ENCODE results near the gene IL21R.
A peak's percentile ranks its signal among the peaks of the same experiment; 100 is the strongest.

IL21R gene

DNA sequence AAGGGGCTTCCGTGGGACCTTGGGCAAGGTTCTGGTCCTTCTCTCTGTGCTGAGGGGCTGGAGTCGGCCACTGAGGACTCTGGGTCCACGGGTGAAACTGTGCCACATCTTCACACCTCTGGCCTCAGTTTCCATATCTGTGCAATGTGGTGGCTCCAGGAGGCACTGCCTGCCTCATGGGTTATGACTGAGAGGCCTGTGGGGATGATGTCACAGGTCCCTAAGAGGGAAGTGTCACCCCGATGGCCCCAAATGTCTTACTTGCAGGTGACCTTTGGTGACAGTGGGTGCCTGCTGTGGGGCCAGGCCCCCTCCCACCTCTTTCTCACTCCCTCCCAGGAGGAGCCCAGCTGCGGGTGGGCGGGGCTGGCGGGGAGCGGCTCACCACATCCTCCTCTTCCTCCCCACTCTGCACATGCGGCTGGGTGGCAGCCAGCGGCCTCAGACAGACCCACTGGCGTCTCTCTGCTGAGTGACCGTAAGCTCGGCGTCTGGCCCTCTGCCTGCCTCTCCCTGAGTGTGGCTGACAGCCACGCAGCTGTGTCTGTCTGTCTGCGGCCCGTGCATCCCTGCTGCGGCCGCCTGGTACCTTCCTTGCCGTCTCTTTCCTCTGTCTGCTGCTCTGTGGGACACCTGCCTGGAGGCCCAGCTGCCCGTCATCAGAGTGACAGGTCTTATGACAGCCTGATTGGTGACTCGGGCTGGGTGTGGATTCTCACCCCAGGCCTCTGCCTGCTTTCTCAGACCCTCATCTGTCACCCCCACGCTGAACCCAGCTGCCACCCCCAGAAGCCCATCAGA lies at the start of gene IL21R:
Gene IL21R, plus strand, starts transcription at position 407 of the 801 bp plus-strand sequence. CDS start 27,898 bp downstream, outside the sequence.
- peak; percentile 79 to 93 for DNase-seq (ENCODE audit: low read depth in 2 of 2)

DNA sequence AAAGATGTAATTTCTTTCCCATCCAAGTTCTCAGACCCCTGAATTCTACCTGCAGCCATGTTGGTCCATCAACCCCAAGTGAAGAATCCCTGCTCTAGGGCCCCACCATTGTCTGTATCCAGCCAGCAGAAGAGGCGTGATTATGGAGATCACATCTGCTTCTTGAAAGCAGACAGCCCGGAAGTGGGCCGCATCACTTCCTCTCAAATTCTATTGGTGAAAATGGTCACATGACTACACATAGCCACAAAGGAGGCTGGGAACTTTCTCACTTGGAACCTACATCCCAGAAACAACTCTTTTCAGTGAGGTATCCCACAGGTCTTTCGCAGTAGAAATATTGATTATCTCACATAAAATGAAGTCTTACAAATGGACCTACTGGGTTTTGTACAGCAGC lies 48.1 kb upstream of the IL21R start:
- DNase-seq (ENCODE audit: low read depth in 2 of 2) = no peak

DNA sequence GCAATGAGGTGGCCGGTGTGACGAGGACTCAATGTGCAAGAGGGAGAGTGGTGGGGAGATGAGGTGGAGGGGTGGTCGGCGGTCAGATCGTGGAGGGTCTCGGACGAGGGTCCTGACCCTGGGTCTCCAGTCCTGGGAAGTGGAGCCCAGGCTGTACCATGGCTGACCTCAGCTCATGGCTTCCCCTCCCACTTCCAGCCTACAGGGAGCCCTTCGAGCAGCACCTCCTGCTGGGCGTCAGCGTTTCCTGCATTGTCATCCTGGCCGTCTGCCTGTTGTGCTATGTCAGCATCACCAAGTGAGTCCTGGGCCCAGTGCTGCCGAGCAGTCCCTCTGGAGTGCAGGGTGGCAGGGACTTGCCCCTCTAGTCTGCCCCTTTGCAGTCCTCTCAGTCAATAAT lies 46.4 kb upstream of the IL21R start:
- DNase-seq (ENCODE audit: low read depth in 2 of 2) = no peak

DNA sequence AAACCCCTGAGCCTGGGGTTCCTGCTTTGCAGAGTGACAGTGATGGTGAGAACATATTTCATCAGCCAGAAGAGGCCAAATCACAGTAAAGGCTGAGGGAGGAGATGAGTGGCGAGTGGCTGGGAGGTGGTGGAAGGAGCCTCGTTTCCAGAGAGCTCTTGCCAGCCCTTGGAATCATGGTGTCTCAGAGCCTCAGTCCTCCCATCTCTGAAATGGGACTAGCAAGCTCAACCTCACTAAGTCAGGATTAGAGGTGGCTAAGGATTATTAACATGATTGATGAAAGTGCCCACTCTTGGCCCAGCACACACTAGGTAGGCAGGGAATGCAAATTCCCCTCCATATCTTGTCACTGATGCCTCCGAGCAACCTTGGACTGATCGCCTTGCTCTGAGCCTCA lies 45.2 kb upstream of the IL21R start:
- no peak for DNase-seq (ENCODE audit: low read depth in 2 of 2)

DNA sequence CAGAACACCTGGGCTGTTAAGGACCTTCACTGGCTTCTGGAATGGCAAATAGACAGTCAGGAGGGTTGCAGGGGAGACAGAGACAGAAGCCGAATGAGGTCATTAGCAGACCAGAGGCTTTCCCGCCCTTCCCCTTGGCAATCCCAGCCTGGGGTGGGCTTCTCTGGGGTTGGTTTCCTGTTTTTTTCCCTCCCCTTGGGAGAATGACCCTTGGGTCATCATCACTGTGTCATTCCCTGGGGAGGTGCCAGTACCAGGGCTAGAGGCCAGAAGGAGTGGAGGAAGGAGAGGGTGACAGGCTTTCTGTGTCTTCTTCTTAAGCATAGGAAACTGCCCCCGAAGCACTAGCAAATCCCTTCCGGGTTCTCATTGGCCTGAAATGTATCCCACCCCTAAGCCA lies 42.9 kb upstream of the IL21R start:
- no peak for DNase-seq (ENCODE audit: low read depth in 2 of 2)

DNA sequence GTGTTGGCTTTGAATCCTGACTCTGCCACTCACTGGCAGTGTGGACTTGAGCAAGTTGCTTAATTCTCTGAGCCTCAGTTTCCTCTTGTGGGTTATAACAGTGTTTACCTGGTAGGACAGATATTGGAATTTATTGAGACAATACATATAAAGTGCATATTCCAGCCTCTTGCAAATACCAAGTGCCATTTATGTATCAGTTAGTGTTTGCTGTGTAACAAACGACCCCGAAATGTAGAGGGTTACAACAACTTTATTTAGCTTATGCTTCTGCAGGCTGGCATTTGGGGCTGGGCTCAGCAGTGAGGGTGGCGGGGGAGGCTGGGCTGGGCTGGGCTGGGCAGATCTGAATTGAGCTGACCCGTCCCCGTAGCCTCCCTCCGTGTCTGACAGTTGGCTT lies 42.4 kb upstream of the IL21R start:
- no peak for DNase-seq (ENCODE audit: low read depth in 2 of 2)

DNA sequence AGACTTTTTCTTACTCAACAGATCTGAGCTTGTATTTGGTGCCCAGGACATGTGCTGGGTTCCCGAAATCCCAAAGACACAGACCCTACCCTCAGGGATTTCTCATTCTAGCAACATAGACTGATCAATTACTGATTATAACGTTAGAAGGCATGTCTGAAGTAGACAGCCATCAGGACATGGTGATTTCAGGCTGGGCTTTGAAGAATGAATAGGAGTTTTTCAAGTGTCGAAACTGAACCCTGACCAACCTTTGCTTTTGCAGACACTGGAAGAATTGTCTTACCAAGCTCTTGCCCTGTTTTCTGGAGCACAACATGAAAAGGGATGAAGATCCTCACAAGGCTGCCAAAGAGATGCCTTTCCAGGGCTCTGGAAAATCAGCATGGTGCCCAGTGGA lies 40.0 kb upstream of the IL21R start:
- no peak for DNase-seq (ENCODE audit: low read depth in 2 of 2)

DNA sequence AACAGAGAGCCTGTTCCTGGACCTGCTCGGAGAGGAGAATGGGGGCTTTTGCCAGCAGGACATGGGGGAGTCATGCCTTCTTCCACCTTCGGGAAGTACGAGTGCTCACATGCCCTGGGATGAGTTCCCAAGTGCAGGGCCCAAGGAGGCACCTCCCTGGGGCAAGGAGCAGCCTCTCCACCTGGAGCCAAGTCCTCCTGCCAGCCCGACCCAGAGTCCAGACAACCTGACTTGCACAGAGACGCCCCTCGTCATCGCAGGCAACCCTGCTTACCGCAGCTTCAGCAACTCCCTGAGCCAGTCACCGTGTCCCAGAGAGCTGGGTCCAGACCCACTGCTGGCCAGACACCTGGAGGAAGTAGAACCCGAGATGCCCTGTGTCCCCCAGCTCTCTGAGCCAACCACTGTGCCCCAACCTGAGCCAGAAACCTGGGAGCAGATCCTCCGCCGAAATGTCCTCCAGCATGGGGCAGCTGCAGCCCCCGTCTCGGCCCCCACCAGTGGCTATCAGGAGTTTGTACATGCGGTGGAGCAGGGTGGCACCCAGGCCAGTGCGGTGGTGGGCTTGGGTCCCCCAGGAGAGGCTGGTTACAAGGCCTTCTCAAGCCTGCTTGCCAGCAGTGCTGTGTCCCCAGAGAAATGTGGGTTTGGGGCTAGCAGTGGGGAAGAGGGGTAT lies 39.3 kb upstream of the IL21R start:
- no peak for DNase-seq (ENCODE audit: low read depth in 2 of 2)

DNA sequence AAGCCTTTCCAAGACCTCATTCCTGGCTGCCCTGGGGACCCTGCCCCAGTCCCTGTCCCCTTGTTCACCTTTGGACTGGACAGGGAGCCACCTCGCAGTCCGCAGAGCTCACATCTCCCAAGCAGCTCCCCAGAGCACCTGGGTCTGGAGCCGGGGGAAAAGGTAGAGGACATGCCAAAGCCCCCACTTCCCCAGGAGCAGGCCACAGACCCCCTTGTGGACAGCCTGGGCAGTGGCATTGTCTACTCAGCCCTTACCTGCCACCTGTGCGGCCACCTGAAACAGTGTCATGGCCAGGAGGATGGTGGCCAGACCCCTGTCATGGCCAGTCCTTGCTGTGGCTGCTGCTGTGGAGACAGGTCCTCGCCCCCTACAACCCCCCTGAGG lies 38.7 kb upstream of the IL21R start:
- no peak for DNase-seq (ENCODE audit: low read depth in 2 of 2)

DNA sequence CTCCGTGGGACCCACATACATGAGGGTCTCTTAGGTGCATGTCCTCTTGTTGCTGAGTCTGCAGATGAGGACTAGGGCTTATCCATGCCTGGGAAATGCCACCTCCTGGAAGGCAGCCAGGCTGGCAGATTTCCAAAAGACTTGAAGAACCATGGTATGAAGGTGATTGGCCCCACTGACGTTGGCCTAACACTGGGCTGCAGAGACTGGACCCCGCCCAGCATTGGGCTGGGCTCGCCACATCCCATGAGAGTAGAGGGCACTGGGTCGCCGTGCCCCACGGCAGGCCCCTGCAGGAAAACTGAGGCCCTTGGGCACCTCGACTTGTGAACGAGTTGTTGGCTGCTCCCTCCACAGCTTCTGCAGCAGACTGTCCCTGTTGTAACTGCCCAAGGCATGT lies 38.2 kb upstream of the IL21R start:
- no peak for DNase-seq (ENCODE audit: low read depth in 2 of 2)

DNA sequence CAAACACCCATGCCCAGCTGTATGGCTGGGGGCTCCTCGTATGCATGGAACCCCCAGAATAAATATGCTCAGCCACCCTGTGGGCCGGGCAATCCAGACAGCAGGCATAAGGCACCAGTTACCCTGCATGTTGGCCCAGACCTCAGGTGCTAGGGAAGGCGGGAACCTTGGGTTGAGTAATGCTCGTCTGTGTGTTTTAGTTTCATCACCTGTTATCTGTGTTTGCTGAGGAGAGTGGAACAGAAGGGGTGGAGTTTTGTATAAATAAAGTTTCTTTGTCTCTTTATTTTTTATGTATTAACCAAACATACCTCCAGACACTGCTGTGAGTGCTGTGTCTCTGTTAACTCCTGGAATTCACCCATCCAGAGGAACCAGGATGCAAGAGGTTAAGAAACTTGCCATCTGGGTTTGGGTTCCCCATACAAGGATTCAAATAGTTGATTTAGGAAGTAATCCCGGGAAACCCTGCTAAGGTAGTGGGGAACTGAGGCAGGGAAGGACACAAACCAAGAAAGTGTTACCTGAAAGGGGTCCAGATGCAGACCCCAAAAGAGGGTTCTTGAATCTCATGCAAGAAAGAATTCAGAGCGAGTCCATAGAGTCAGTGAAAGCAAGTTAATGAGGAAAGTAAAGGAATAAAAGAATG lies 37.4 kb upstream of the IL21R start:
- DNase-seq (ENCODE audit: low read depth in 2 of 2) = no peak

DNA sequence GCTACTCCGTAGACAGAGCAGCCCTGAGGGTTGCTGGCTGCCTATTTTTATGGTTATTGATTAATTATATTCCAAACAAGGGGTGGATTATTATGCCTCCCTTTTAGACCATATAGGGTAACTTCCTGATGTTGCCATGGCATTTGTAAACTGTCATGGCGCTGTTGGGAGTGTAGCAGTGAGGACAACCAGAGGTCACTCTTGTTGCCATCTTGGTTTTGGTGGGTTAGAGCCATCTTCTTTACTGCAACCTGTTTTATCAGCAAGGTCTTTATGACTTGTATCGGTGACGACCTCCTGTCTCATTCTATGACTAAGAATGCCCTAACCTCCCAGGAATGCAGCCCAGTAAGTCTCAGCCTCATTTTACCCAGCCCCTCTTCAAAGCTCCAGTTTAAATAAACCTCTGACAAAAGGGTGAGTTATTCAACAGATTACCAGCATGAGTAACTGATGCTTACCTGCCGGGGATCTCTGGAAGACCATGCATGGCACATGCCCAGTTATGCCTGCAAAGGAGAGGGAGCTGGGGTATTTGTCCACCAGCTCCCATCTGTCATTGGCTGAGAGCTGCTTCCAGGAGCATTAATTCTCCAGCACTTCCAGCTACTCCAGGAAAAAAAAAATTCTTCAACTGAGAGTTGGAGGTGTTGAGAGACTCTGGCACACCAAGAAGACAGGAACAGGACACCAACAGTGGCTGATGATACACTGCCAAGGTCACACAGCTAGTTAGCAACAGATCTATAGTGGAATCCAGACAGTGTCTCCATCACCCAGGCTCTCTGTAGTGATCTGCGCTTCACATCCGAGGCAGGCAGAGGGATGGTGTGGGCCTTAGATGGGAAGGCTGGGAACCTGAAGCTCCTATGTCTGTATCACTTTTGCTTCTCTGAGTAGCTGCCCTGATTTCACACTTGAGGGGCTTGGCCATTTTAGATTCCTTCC lies 36.6 kb upstream of the IL21R start:
- no peak for DNase-seq (ENCODE audit: low read depth in 2 of 2)

DNA sequence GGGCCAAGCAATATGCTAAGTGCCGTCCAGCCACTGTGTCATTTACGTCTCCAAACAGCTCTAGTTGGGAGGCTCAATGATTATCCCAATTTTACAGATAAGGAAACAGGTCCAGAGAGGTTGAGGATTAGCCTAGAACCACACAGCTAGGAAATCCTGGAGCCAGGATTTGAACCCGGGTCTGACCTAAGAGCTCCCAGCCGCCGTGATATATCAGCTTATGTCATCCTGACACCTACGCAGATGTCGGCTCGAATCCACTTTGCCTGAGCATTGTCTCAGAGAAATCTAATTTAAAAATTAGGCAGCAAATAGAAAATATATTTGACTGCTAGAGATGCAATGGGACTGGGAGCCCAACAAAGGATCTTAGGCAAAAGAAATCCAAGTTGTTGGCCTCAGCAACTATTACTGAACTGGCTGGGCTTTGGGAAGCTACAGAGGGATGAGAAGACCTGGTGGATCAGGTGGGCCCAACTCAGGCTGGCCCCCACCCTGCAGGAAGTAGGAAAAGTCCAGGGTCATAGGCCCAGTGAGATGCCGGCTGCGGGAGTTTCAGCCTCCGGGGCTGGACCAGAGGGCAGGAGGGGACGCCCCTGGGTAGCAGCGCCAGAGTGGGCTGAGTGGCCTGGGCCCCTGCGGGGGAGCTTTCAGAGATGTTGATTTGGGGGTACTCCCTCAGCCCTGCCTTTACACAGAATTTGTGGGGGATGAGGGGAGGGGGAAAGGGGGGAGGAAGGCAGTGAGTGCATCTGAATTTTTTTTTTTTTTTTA lies 35.1 kb upstream of the IL21R start:
- DNase-seq (ENCODE audit: low read depth in 2 of 2) = no peak

DNA sequence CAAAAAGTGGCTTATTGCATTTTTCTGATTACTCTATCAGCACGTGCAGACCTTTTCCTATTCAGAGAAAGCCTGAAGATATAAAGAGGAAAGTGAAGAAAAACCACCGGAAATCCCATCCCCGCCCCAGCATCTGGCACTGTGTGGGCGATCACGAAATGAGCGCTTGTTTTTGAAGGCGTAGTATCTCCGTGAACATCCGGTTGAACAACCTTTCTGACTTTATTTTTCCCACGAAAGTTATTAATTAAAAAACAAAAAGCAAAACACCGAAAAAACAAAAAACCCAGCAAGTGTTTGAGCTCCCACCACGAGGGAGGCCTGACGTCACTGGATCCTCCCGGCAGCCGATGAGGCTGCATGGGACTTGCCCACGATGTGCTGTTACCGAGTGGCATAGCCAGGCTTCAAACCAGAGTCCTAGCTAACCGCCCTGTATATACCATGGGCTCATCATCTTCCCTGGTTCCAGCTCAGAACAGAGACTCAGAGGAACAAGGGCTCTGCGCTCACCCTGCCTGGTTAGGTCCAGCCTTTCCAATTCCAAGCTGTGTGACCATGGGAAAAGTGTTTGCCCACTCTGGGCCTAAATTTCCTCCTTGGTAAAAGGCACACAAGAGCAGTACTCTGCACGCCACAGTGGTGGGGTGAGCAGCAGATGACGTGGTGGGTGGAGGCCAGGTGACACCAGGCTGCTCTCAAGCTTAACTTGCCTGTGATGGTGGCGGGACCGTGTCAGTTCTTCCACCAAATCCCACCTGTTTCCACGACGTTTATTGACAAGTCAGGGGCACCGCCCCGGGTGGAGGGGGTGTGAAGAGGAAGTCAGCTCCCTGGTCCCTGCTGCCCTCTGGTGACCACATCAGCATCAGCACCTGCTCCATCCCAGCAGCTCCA lies 34.3 kb upstream of the IL21R start:
- DNase-seq (ENCODE audit: low read depth in 2 of 2) = peak; percentile 89 to 97

DNA sequence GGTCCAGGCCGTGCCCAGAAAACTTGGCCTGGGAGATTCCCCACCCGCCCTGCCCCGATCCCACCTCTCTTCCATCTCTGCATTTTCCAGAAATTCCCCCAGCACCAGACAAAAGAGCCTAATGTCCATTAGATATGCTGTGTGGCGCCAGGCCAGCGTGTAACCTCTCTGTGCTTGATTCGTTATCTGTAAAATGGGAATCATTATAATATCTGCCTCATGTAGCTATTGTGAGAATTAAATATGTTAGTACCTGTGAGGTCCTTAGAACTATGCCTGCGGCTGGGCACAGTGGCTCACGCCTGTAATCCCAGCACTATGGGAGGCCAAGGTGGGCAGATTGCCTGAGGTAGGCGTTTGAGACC lies 33.6 kb upstream of the IL21R start:
- no peak for DNase-seq (ENCODE audit: low read depth in 2 of 2)

DNA sequence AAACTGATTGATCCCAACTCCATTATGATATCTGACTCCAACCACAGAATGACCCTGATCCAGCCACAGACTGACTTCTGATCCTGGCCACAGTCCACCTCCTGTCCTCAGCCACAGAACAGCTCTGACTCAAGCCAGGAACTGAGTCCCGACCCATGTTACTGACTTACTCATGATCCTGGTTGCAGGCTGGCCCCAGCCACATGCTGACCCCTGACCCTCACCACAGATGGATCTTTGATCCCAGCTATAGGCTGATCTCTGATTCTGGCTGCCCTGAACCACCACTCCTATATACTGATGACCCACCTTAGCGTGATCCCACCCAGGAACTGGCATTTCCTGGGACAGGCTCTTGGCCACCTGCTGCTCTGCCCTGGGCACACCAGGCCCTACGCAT lies 32.2 kb upstream of the IL21R start:
- no peak for DNase-seq (ENCODE audit: low read depth in 2 of 2)

DNA sequence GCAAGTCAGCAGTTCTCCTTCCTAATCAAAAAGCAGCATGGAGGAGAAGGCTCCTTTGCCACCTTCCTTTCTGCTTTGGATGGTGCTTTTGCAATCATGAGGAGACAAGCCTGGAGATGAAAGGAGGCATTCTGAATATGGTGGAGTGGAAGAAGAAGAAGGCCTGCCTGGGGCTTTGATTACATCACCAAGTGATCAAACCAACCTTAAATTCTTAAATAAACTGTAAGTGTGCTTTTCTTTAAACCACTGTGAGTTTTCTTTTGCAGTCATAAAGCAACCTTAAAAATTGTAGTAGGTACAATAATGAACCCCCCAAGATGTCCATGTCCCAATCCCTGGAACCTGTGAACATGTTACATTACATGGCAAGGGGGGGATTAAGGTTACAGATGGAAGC lies 31.7 kb upstream of the IL21R start:
- DNase-seq (ENCODE audit: low read depth in 2 of 2) = no peak

DNA sequence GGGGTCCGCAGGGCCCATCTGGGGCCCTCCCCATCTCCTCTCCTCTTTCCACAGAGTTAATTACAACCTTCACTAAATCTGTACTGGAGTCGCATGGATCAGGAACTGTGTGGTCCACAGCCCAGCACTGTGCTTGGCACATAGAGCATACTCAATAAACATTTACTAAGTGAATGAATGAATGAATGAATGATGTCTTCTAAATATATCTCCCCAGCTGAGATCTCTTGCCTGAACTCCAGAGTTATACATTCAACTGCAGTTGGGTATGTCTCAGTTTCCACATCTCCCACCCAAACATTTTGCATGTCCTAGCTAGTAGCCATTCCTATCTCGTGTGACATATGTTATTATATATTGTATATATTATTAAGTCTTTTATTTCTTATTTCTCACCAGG lies 28.7 kb upstream of the IL21R start:
- no peak for DNase-seq (ENCODE audit: low read depth in 2 of 2)

DNA sequence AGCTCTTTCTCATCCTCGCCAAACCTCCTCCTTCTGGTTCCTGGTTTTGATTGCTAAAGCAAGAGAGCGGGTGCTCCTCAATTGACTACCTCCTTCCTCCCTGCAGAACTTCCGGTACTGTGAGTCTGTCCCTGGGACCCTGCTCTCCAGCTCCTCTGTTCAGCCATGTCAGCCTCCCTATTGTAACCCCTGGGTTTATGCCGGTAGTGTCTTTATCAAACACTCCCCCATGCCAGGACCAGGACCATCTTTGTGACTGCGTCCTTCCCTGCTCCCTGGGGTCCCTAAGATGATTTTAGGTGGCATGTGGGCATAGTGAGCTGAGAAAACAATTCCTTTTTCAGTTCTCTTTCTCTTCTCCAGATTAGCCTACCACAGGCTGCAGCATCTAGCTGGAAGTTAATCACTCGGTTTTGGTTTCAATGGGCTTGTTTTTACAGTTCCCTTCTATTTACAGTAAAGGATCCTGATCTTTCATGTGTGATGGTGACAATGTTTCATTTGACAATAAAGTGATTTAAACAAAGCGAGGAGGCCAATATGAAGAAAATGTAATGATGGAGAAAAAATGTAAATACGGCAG lies 27.7 kb upstream of the IL21R start:
- DNase-seq (ENCODE audit: low read depth in 2 of 2) = no peak

All from stimulated activated CD8-positive, alpha-beta memory T cell treated with anti-CD3 and anti-CD28 coated beads, Interleukin-7, amount 100 ng/mL, for 4 hours (primary cell).